HG03064 (cell line): Measurements from ENCODE around the gene TSPAN8.
"Not testable (repeated sequence)": the region's sequence is repeated elsewhere in the genome, so short reads cannot be mapped to it uniquely, and the experiment has no call there.

ENCODE experiments used
- ATAC-seq: cut with Tn5 transposase; IDR thresholded peaks from one replicate; pipeline ENCODE4 v1.9.1; 2021; ENCODE audit warnings: low read depth; ENCODE audit not compliant: unreplicated experiment

Gene TSPAN8

DNA sequence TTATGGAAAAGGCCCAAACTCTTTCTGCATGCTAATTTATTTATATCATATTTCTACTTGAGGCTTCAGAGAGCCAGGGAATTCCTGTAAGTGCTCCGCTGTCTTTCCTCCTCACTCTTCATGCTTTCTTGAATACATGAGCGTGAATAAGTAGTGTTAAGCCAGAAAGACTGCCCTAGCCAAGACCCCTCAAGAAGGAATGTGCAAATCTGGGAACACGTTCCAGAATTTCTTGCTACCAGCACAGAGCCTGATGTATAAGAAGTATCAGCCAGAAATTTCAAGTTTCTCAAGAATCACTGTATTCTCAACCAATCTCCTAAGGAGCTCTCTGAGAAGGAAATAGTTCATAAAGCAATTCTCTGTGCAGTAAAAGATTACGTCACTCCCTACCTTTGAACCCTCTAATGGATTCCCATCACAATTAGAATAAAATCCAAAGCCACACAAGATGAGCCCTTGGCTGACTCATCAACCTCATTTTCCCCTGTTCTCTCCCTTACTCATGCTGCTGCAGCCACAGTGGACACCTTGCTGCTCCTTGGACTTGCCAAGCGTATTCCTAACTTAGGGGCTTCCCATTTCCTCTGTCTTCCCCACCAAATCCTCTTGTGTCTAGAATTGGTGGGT lies 6.9 kb upstream of the TSPAN8 start:
- ATAC-seq: no peak

DNA sequence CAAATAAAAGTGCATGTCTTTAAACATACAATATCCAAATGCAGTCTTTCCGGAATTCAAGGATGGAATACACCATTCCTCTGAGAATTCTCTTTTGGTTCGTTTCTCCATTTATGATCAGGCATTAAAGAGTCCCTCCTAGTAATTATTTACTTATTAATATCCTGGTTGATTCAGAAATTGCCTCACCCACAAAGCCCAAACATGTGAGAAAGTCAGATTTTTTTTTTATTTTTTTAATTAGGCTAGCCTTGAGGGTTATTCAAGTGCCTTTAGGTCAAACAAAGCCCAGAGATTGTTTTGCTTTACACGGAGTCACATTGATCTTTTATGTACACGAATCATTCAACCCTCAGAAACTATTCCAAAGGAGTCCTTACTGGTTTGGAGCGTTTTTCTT lies 6.4 kb upstream of the TSPAN8 start:
- no peak for ATAC-seq

DNA sequence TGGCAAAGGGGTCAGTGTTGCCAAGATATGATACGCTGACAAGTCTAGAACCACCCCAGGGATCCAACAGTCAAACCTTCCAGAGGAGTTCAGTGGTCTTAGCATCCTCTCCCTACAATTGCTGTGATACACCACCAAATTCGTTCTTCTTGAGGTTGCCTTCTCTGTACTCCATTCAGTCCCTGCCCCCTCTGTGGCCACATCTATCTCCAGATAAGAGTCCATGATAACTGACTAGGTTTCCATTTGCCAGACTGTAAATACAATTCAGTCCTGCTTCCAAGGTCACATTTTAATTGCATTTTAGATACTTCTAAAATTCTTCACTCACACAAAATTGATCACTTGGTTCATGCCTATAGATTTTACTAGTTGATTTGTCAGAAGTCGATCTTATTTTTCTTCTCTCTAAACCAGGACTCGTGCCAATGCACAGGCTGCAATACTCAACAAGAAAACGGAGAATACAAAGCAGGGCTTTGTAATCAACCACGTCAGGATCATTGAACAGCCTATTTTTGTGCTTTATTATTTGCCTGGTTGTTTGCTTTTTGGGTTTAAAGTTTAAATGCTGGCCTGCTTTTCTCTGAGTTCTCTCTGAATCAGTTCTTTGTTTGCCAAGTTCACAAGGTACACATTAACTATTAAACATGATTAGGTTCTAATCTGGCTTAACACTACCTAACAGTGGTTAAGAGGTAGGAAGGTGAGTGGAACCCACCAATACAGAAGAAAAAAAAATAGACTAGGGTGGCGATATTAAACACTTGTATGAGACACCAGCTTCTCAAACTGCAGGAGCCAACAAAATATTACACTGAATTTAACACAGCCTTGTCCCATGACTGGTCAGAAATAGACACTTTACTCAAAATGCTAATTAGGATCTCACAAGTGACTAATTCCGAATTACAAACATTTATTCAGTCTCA lies 5.3 kb upstream of the TSPAN8 start:
- no peak for ATAC-seq

DNA sequence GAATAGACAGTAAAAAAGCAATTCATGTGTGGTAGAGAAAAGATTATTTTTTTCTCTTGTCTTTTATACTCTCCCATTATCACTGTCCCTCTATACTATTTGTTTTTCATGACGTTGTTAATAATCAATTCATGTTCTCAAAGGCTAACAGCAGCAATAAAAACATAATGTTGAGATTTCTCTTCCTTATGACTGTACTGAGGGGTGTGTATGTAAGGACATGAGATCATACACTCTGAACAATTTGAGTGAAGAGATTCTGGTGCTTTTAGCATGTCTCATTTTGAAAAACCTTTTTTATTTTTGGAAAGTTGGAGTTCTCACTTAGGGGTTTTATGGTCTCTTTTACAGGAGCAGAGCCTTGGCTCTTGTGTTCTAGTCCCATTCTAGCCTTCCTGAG lies 3.8 kb upstream of the TSPAN8 start:
- no peak for ATAC-seq

DNA sequence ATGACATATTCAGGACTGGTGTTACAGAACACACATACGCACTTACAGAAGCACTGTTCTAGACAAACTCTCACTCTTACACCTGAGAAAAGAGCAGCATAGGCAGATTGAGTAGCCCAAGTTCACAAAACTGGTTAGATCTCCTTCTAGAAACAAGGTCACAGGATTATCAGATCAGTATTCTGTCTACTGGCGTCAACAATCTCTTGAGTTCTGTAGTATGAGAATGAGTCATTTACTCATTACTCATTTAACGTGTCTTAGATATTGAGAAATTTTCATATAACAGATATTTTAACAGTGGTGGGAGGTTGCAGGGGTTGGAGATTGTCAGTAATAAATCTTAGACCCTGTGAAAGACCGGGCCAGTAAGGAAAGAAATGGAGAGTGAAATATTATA lies 2.8 kb upstream of the TSPAN8 start:
- no peak for ATAC-seq

DNA sequence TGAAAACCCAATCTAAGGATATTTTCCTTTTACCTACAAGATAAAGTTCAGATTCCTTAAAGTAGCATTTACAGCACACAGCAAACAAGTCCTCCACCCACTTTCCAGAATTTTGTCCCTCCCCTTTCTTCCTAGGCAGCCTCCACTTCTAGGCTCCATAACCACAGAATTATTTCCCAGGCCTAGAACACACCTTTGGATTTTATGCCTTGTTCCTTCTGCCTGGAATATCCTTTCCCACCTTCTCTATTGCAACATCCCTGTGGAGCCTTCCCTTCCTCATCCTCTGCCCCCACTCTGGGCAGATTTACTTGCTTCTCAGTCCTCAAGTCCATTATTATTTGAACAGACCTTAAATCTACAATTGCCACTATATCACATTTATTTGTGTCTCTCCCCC lies 2.1 kb upstream of the TSPAN8 start:
- no peak for ATAC-seq

DNA sequence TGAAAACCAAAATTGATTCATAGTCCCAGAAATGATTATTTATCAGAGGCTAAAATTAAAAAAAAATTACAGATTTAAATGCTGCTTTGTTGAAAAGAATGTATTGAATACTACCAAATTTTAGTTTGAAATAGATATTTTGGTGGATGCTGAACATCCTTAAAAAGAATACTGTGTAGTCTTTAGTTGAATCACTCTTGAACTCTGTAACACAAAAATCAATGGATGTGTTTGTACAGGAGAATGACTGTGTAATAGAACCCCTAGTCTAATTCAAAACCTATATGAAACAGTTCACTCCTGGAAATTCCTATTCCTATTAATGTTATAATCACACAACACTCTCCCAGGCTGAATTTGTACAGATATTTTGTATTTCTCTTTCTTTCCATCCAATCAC lies 1.5 kb upstream of the TSPAN8 start:
- no peak for ATAC-seq

DNA sequence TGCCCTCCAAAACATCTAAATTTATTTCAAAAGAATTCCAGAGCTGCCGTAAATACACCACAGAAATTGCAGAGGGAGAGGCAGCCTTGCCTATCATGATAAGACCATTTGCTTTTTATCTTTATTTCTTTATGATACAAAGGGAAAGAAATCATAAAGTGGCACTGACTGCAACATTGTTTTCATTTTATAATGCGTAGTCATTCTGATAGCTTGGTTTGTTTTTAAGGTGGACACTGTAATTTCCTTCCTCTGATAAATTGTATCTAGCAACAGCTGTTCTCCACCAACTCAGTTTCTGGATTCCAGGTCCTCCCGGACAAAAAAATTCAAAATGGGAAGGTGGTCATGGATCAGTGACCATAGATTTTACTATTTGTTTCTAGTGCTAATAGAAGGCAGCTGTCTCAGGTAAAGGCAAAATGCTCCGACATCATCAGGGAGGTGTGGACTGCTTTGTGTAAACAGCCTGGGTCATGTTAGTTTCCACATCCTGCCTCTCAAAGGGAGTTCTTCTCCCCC lies 623 bp upstream of the TSPAN8 start:
- no peak for ATAC-seq

DNA sequence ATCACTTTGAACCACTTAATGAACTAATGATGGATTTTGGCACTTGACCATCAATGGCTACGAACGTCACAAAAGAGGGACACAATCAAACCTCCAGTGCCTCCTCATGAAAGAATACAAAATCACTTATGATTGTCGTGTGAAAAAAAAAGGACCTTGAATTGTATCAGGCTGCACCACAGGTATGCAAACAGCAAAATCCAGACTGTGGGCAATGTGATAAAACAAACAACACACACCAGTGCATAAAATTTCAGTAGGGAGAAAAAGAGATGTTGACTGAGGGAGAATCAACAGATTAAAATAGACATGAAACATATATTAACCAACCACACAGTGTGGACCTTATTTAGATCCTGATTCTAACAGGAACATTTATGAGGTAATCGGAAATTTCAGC lies 2.6 kb downstream of the TSPAN8 start:
- ATAC-seq: no peak

DNA sequence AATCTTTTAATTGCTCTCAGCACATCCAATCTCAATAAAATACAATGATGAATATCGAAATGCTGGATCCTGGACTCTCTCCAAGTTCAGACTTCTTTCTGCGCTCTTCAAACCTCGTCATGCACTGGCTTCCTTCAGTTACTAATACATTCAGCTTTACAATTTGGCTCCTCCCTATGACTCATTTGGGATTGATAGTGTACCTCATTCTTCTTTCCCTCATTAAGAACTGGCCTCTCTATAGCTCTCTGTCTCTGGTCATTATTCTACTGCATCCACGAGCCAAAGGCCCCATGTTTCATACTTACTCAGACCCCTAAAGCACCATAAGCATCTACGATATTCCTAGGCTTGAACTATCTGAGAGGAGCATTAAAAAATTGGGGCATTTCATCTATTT lies 4.9 kb downstream of the TSPAN8 start:
- ATAC-seq: no peak

DNA sequence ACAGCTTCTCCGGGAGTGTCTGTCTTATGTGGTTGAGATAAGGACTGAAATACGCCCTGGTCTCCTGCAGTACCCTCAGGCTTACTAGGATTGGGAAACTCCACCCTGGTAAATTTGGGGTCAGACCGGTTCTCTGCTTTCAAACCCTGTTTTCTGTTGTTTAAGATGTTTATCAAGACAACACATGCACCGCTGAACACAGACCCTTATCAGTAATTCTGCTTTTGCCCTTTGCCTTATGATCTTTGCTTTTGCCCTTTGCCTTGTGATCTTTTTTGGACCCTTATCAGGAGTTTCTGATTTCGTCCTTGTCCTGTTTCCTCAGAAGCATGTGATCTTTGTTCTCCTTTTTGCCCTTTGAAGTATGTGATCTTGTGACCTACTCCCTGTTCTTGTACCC lies 7.8 kb downstream of the TSPAN8 start:
- not testable (repeated sequence) for ATAC-seq

DNA sequence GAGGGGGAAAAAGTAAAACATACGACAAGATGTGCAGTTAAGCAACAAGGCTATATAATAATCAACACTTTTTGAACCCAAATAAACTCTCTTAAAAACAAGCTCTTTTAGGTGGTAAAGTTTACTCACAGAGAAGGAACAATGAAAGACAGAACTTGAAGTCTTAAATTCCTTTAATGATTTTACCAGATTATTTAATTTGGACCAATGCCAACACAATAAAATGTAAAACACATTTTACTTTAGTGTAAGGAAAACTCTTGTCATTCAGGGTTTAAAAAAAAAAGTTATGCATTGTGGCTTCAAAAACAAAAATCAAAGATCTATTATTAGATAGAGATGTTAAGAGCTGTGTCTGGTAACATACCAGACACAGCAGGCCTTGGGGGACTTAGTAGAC lies 13.1 kb downstream of the TSPAN8 start:
- ATAC-seq: no peak

DNA sequence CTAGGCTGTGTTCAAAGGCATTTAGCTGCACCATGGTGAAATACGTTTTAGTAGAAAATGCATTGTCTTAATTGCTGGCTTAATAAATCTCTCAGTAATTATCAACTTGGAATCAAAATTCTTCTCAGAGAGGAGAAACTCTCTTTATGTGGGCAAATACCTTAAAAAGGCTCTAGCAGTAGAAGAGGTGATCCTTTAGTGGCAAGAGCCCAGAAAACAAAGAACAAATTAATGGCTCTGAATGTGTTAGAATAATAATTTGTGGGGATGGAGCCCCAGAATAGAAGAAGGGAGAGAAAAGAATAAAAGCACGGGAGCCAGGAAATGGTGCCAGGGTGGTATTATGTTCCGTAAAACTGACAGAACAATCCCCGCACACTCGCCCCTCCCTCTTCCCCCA lies 14.8 kb downstream of the TSPAN8 start:
- no peak for ATAC-seq

DNA sequence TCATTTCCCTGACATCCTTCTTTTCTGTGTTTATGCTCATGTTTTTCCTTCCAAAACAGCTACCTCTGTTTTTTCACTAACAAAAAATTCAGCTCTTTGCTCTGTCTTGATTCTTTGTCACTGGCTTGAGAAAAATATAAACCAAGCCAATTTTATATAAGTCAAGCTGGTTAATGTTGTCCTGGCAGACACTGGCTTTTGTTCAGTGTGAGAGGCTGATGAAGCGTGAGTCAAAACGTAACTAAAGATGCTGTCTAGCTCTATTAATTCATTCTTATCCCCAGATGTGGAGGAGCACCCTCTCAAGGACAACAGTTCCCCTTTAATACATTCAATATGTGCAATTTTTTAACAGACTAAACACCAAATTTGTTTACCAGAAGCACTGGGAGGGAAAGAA lies 15.8 kb downstream of the TSPAN8 start:
- ATAC-seq: no peak

DNA sequence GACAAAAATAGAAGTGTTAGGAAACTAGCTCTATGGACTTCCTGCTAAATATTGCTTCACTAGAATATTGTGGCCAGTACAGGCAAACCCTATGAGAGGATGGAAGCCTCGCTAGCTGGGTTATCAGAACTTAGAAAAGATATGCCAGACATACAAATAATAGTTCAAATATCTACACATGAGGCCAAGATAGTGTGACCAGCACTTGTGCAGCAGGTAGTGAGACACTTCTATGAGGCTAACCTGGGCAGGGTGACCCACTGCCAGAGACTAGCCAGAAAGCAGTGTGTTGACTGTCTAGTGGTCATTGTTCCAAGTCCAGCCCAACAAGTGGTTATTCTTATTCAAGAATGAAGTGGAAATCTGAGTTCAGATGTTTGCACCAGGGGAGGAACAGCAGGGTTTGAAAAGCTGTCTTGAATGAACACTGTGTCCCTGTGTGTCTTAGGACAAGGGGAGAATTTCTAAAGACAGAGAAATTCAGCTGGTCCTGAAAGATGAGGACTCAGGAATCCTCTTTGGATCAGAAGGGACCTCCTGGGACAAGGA lies 16.3 kb downstream of the TSPAN8 start:
- ATAC-seq: no peak

DNA sequence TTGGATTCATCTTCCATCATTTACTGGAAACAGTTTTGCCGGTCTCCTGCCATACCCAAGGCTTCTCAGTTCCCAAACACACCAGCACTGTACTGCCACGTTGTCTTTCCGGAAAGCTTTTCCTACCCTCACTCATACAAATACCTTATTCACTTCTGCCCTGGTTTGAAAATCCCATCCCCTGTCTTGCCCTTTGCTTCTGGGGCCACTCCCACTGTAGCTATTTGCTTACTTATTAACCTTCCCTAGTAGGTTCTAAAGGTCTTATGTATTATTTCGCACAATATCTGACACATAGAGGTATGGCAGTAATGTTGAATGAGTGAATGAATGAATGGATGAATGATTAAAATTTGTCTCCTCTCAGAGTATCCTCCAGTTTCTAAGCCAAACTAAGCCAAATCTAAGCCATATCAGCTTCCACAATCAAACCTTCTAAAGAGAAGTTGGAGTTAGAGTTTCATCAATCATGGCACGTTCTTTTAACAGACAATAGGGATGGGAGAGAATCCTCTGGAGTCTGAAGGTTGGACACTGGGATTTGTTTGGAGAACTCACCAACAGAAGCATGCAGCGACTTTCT lies 18.6 kb downstream of the TSPAN8 start:
- no peak for ATAC-seq

DNA sequence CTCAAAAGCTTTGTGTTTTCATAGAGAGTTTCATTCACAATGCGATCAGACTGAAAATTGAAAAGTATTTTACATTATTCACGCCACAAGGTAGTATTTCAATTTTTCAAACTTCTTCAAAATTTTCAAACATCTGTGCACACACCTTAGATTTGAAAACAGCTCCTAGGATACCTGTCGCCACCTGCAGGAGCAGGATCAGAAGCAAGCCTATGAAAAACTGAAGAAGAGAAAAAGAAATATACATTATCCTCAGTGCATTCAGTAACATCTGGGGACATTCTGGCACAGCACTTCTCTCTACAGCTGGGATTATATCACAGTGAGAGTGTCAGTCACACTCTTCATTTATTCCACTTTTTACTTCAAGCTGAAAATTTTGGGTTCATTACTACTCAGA lies 19.8 kb downstream of the TSPAN8 start:
- no peak for ATAC-seq

DNA sequence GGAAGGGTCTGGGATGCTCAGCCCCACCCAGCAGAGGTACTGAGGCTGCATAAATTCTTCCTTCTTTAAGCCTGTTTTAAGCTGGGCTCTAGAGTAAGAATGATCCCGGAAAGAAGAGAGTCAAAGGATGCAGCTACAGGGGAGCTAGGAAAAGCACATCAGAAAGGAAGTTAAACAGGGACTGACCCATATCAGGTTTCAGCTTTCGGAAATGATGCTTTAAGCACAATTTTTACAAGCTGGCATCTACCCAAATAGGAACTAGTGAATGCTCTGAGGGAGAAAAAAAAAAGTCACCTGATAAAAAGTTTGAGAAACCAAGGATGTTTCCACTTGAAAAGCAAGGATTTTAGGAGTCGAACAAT lies 22.0 kb downstream of the TSPAN8 start:
- ATAC-seq: no peak

DNA sequence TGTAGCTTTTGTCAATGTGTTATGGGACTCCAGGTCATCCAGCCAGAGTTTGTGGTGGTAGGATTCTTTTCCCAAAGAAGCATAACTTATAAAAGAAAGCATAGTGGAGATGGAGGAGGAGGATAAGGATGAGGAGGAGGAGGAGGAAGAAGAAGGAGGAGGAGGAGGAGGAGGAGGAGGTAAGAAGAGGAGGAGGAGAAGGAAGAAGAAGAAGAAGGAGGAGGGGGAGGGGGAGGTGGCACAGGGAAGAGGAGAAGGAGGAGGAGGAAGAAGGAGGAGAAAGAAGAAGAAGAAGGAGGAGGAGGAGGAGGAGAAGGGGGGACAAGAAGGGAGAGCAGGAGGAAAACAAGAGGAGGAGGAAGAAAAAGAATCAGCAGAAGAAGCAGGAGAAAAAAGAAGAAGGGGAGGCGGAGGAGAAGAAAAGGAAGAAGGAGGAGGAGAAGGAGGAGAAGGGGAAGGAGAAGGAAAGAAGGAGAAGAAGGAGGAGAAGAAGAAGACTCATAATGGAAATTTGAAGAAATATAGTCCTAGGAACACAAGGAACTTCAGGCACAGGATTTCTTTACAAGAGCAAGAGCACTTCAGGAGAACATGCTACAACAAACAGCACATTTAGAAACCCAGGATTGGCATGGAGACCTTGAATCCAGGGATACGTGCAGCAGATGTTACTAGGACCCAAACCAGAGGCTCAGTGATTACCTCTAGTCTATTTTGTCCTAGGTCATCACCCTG lies 22.6 kb downstream of the TSPAN8 start:
- ATAC-seq: no peak

DNA sequence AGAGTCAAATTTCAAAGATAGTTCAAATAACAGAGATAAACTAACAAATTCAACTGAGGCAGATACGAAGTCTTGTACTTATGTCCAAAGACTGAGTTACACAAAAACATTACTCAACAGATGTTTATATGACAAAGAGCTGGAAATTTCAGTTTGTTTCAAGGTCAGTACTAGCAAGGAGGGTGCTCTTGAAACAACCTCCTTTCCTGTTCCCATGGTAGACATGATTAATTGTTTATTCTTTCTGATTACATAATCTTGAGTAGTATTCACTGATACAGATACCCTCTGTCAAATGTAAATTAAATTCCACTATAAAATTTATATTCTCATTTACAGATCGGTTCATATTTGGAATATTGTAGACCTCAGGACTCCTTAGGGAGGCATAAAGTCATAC lies 23.4 kb downstream of the TSPAN8 start:
- no peak for ATAC-seq
